ENCODE data around the gene RHOA. TPM values are rescaled to one million over a fixed set of nuclear protein-coding genes. Genes with fewer than 3 reads are reported as not detected.
A peak's percentile ranks its signal among the peaks of the same experiment; 100 is the strongest.

The RHOA gene
- total and polyA plus RNA-seq, 2 of the 8 experiments (the other 6 are each of a cell fraction or from before 2014, with no cell fraction given), result 176 to 397 TPM

DNA sequence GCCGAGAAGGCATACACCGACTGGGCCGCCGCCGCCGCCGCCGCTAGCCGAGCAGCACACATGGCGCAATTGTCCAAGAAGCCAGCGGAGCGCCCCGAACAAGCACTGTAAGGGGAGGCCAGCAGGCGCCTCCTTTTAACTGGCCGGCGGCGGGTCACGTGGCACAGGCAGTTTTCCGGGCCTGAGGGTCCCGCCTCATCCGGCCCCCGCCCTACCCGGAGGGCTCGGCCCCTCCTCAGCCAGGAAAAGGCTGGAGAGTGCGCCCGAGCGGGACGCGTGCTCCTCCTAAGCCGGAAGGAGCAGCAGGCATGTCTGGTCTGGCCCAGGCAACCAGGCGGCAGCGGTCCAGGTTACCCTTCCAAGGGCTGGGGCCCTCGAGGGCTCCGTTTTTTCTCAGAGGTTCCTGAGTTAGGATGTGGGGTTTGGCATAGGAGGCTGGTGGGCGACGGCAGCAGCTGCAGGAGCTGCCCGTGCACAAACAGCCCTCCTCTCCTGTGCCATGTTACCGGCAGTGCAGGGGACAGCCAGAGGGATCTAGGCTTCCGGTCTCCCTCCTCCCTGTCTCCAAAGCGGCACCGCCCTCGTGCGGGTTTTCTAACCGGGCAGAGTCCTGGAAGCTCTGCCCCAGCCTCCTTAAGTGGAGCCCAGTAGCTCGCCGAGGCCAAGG, 53.4 kb downstream of the RHOA start, which contains the start of gene GPX1:
GPX1 (minus strand) TSS at position 137 of the 667 bp plus-strand sequence; CDS start at position 62, 75 bp downstream.
- no peak within 1 kb of the TSS for H2BK20ac ChIP-seq (ENCODE audit: low read length)
- WGBS, 2 experiments (ENCODE audit: extremely low coverage in 1 of 2, insufficient coverage in 1 of 2, insufficient read length in 1 of 2, insufficient replicate concordance in 2 of 2, low coverage in 1 of 2, low lambda C conversion rate in 2 of 2, missing lambda C conversion rate in 1 of 2), result 5% methylated on average over 45 of the region's 46 CpGs; no CpG with 5 or more reads in 1 of the 2 experiments
- peak within 1 kb of the TSS; percentile 91 for H3K18ac ChIP-seq (ENCODE audit: extremely low read depth, low read length)
- no peak within 1 kb of the TSS; the same call in 1 of the 2 replicates for H2AK5ac ChIP-seq (ENCODE audit: low read depth, low read length)
- H3K9me3 ChIP-seq (ENCODE audit: insufficient read depth in 2 of 2, low read depth in 1 of 2, low read length in 1 of 2), result no peaks in the 10 kb centered on the region
- H4K20me1 ChIP-seq (replicated peaks in 1 of 2; ENCODE audit: control insufficient read depth in 1 of 2, insufficient read depth in 2 of 2, low read length in 2 of 2), result no peaks in the 10 kb centered on the region
- peak within 1 kb of the TSS; percentile 58 to 90 (median 86) for H3K4me3 ChIP-seq (ENCODE audit: extremely low read depth in 1 of 4, insufficient read depth in 2 of 4, low read depth in 3 of 4, low read length in 4 of 4)
- peak within 1 kb of the TSS; percentile 87; the same call in 1 of the 2 replicates for H2AFZ ChIP-seq (ENCODE audit: low read length)
- H3K27me3 ChIP-seq (replicated peaks in 1 of 4; ENCODE audit: control insufficient read depth in 3 of 4, extremely low read depth in 1 of 4, insufficient read depth in 3 of 4, low read length in 3 of 4), result no peaks in the 10 kb centered on the region
- peaks cover 4% of the 10 kb centered on the region; the same call in 1 of the 2 replicates for H3K23me2 ChIP-seq (ENCODE audit: low read depth, low read length)
- peaks cover 1 to 3% (median 3%) of the 10 kb centered on the region in 4 experiments; a peak in 4 of 7 replicates for H3K4me1 ChIP-seq (replicated peaks in 1 of 4; ENCODE audit: control insufficient read depth in 3 of 4, insufficient read depth in 4 of 4, low read length in 3 of 4)
- peak within 1 kb of the TSS; percentile 85 for H3K56ac ChIP-seq (replicated peaks; ENCODE audit: insufficient read length, low read depth, low read length)
- peak within 1 kb of the TSS; percentile 93 for H3K4ac ChIP-seq (replicated peaks; ENCODE audit: insufficient read length, low read depth, low read length)
- peak within 1 kb of the TSS; percentile 86 for H2BK120ac ChIP-seq (replicated peaks; ENCODE audit: low read depth, low read length)
- peak within 1 kb of the TSS; percentile 92 for H3K27ac ChIP-seq (ENCODE audit: low read depth, low read length)
- ChIA-PET CTCF (ENCODE audit: partially characterized antibody) (interaction anchor here (0.7 to 1.5 kb wide), 5 partner anchors 18 to 188 kb away, joined by 3 to 11 read pairs (median 4); partner anchors contain the start of genes DAG1, KLHDC8B and USP4), POLR2A (ENCODE audit: partially characterized antibody) (interaction anchor here (0.7 to 2.6 kb wide), 27 partner anchors 9 to 330 kb away, joined by 3 to 45 read pairs (median 4); partner anchors contain the start of genes DAG1, KLHDC8B, QRICH1 and RHOA)
- H3K23ac ChIP-seq (ENCODE audit: insufficient read length), result no peak within 1 kb of the TSS
- peak within 1 kb of the TSS; percentile 63 for H4K5ac ChIP-seq (ENCODE audit: insufficient read length, low read depth, low read length)
- no peaks in the 10 kb centered on the region; the same call in 1 of the 2 replicates for H3K79me1 ChIP-seq (ENCODE audit: low read depth, low read length)
- H4K8ac ChIP-seq (ENCODE audit: extremely low read depth, insufficient read depth, low read length), result peak within 1 kb of the TSS; percentile 96
- H2BK12ac ChIP-seq (ENCODE audit: low read depth, low read length), result peak within 1 kb of the TSS; percentile 53; the same call in 1 of the 2 replicates
- FAIRE-seq (no peak), DNase-seq (ENCODE audit: low read depth in 1 of 2, low spot score in 2 of 2) (peak; percentile 89 to 96)
- peaks cover 11 to 40% (median 28%) of the 10 kb centered on the region in 4 experiments for H3K36me3 ChIP-seq (ENCODE audit: control insufficient read depth in 2 of 4, insufficient read depth in 4 of 4, low read length in 3 of 4)
- H3K14ac ChIP-seq (ENCODE audit: insufficient read length), result no peak within 1 kb of the TSS
- peak within 1 kb of the TSS; percentile 75 to 82 for H3K4me2 ChIP-seq (ENCODE audit: insufficient read depth in 1 of 2, low read depth in 2 of 2, low read length in 2 of 2)
- peak within 1 kb of the TSS; percentile 86 for H2BK5ac ChIP-seq (ENCODE audit: low read depth, low read length)
- H2BK15ac ChIP-seq (ENCODE audit: low read length), result 0 out of 2 replicates have a peak within 1 kb of the TSS, but pooled peaks have one; percentile 12
- H3K9ac ChIP-seq (replicated peaks in 1 of 4; ENCODE audit: extremely low read depth in 1 of 4, low read depth in 3 of 4, low read length in 3 of 4), result peak within 1 kb of the TSS; percentile 53 to 83 (median 74)
- peak within 1 kb of the TSS; percentile 93 for H4K91ac ChIP-seq (replicated peaks; ENCODE audit: insufficient read length, low read length)
- H3K79me2 ChIP-seq (ENCODE audit: control insufficient read depth in 1 of 2, insufficient read depth in 2 of 2, low read length in 2 of 2), result peaks cover 0 to 14% of the 10 kb centered on the region in 2 experiments; a peak in 2 of 4 replicates
- TF ChIP-seq RAD21 (IDR thresholded peaks at IDR 0.05 in 1 of 2, conservative IDR thresholded peaks at IDR 0.05 in 1 of 2; ENCODE audit: low read depth in 2 of 2, low read length in 2 of 2) (peak in 1 of 2 experiments; percentile 8; a peak in 1 of 4 replicates), CBX8 (IDR thresholded peaks at IDR 0.05; ENCODE audit: borderline replicate concordance, low read depth, low read length) (no peak), SIRT6 (IDR thresholded peaks at IDR 0.05; ENCODE audit: low read length) (no peak), TAF7 (optimal IDR thresholded peaks at IDR 0.05; ENCODE audit: borderline replicate concordance, low read depth, low read length) (peak; percentile 26), POLR2A (IDR thresholded peaks at IDR 0.05; ENCODE audit: control extremely low read depth in 1 of 2, low read depth in 2 of 2, low read length in 2 of 2) (peak; percentile 70 to 75), POLR2AphosphoS5 (IDR thresholded peaks at IDR 0.05; ENCODE audit: low read depth, low read length) (peak; percentile 94), SP2 (IDR thresholded peaks at IDR 0.05; ENCODE audit: low read length) (no peak)
- TF ChIP-seq, protein P1, sequence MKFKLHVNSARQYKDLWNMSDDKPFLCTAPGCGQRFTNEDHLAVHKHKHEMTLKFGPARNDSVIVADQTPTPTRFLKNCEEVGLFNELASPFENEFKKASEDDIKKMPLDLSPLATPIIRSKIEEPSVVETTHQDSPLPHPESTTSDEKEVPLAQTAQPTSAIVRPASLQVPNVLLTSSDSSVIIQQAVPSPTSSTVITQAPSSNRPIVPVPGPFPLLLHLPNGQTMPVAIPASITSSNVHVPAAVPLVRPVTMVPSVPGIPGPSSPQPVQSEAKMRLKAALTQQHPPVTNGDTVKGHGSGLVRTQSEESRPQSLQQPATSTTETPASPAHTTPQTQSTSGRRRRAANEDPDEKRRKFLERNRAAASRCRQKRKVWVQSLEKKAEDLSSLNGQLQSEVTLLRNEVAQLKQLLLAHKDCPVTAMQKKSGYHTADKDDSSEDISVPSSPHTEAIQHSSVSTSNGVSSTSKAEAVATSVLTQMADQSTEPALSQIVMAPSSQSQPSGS (IDR thresholded peaks at IDR 0.05; ENCODE audit: low read length), result no peak
- TF ChIP-seq, protein P2, sequence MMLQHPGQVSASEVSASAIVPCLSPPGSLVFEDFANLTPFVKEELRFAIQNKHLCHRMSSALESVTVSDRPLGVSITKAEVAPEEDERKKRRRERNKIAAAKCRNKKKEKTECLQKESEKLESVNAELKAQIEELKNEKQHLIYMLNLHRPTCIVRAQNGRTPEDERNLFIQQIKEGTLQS (IDR thresholded peaks at IDR 0.05; ENCODE audit: insufficient read depth, low read depth, low read length), result peak; percentile 72
